Measurements from ENCODE around the gene SLC6A9.

SLC6A9 gene

DNA sequence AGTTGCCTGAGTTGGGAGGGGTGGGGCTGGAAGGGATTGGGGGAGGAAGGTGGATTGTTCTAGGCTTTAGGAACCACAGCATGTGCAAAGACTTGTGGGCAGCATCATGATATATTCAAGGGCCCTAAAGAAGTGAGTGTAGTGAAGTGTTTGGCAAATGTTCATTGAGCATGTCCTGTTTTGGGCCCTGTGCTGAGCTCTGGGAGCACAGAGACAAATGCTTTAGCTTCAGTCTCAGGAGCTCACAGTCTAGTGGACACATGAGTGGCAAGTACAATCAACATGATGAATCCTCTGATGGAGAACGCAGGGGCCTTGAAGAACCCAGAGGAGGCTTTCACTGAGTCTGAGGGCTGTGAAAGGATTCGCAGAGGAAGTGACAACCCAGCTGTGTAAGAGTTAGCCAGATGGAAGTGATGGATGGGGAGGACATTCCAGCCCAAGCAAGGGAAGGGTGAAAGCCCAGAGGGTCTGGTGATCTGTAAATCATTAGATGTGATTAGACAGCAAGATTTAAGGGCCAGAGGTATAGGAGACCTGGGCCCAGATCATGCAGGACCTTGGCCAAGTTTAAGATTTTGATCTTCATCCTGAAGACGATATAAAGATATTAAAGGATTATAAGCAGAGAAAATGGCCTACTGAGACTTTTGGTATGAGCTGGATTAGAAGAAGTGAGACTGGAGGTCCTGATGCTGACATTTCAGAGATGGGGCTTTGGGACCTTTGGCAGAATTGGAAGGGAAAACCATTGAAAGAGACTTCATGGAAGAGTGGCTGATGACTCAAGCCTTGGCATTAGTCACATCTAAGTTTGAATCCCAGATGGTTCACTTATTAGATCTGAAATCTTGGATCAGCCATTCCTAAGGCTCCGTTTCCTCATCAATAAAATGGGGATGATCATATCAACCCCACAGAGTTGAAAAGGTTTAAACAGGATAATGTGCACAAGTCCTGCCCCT lies 80.0 kb downstream of the SLC6A9 start:
- Histone ChIP-seq H4K20me1 (ENCODE audit: low read depth, low read length) (no peaks in the 10 kb centered on the region; the same call in 1 of the 2 replicates), H2AFZ (ENCODE audit: low read depth, low read length, severe bottlenecking) (no peak overlapping the region), H3K9ac (ENCODE audit: low read length) (no peak overlapping the region), H3K79me2 (ENCODE audit: insufficient read depth, low read length) (peaks cover 15% of the 10 kb centered on the region; the same call in 1 of the 2 replicates), H3K9me3 (ENCODE audit: insufficient read depth, low read length) (no peaks in the 10 kb centered on the region), H3K27ac (ENCODE audit: low read depth, low read length) (no peak overlapping the region), H3K9me2 (replicated peaks; ENCODE audit: insufficient read depth, low read length) (no peaks in the 10 kb centered on the region), H3K4me2 (ENCODE audit: low read depth, low read length, poor library complexity, severe bottlenecking) (no peak overlapping the region), H3K36me3 (ENCODE audit: low read length) (no peaks in the 10 kb centered on the region), H3F3A (ENCODE audit: insufficient read depth) (no peaks in the 10 kb centered on the region), H3K4me3 (ENCODE audit: insufficient read depth, low read length, poor library complexity, severe bottlenecking) (no peak overlapping the region), H3K27me3 (ENCODE audit: low read length) (no peaks in the 10 kb centered on the region)
- TF ChIP-seq, protein P1, sequence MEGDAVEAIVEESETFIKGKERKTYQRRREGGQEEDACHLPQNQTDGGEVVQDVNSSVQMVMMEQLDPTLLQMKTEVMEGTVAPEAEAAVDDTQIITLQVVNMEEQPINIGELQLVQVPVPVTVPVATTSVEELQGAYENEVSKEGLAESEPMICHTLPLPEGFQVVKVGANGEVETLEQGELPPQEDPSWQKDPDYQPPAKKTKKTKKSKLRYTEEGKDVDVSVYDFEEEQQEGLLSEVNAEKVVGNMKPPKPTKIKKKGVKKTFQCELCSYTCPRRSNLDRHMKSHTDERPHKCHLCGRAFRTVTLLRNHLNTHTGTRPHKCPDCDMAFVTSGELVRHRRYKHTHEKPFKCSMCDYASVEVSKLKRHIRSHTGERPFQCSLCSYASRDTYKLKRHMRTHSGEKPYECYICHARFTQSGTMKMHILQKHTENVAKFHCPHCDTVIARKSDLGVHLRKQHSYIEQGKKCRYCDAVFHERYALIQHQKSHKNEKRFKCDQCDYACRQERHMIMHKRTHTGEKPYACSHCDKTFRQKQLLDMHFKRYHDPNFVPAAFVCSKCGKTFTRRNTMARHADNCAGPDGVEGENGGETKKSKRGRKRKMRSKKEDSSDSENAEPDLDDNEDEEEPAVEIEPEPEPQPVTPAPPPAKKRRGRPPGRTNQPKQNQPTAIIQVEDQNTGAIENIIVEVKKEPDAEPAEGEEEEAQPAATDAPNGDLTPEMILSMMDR (IDR thresholded peaks at IDR 0.05; ENCODE audit: insufficient read depth, low read length, poor library complexity, severe bottlenecking), result no peak
- TF ChIP-seq EZH2phosphoT487 (conservative IDR thresholded peaks at IDR 0.05; ENCODE audit: low read length), result no peak

DNA sequence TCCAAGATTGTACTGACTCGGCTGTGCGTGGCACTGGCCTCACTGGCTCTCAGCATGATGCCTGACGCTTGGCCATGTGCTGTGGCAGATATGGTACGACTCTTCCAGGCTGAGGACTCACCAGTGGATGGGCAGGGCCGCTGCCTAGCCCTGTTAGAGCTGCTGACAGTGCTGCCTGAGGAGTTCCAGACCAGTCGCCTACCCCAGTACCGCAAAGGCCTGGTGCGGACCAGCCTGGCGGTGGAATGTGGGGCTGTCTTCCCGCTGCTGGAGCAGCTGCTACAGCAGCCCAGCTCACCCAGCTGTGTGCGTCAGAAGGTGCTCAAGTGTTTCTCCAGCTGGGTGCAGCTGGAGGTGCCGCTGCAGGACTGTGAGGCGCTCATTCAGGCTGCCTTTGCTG lies 81.6 kb downstream of the SLC6A9 start:
- no peak overlapping the region for H3K27ac ChIP-seq (ENCODE audit: low read depth, low read length)
- H4K20me1 ChIP-seq (ENCODE audit: low read depth, low read length), result no peaks in the 10 kb centered on the region; the same call in 1 of the 2 replicates
- no peaks in the 10 kb centered on the region for H3K27me3 ChIP-seq (ENCODE audit: low read length)
- H3K36me3 ChIP-seq (ENCODE audit: low read length), result no peaks in the 10 kb centered on the region
- no peak overlapping the region for H3K4me3 ChIP-seq (ENCODE audit: insufficient read depth, low read length, poor library complexity, severe bottlenecking)
- H3K9ac ChIP-seq (ENCODE audit: low read length), result no peak overlapping the region
- TF ChIP-seq EZH2phosphoT487 (conservative IDR thresholded peaks at IDR 0.05; ENCODE audit: low read length), result no peak
- TF ChIP-seq, protein P1 (IDR thresholded peaks at IDR 0.05; ENCODE audit: insufficient read depth, low read length, poor library complexity, severe bottlenecking), result no peak
- no peaks in the 10 kb centered on the region for H3K9me3 ChIP-seq (ENCODE audit: insufficient read depth, low read length)
- H3K4me2 ChIP-seq (ENCODE audit: low read depth, low read length, poor library complexity, severe bottlenecking), result no peak overlapping the region
- H3K9me2 ChIP-seq (replicated peaks; ENCODE audit: insufficient read depth, low read length), result no peaks in the 10 kb centered on the region
- no peak overlapping the region for H2AFZ ChIP-seq (ENCODE audit: low read depth, low read length, severe bottlenecking)
- peaks cover 27% of the 10 kb centered on the region; the same call in 1 of the 2 replicates for H3K79me2 ChIP-seq (ENCODE audit: insufficient read depth, low read length)
- H3F3A ChIP-seq (ENCODE audit: insufficient read depth), result no peaks in the 10 kb centered on the region

DNA sequence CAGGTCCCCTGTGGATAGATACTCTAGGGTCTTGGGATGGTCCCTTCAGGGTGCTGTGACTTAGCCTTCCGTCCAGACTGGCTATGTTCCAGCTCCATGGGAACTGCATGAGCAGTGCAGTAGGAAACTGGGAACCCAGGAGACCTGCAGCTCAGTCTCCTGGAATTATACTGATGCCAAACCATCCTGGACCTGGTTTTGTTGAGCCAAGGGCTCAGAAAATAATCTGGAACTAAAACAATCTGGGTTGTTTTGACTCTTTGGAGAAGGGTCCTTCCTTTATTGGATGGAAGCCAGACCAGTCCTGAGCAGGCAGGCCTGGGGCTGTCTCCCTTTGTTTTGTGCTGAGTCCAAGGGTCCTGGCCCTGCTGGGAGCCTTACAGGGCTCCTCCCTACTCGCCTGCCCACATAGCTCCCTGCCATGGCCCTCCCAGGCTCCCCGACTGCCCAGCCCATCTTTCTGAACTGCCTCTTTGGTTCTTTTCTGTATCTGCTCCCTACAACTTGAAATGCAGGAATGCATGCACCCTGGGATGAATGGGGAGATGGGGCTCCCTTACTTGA lies 83.3 kb downstream of the SLC6A9 start:
- H3K9me3 ChIP-seq (ENCODE audit: insufficient read depth, low read length), result no peaks in the 10 kb centered on the region
- peak overlapping the region; percentile 67 for H3K4me2 ChIP-seq (ENCODE audit: low read depth, low read length, poor library complexity, severe bottlenecking)
- H3K27me3 ChIP-seq (ENCODE audit: low read length), result no peaks in the 10 kb centered on the region
- H3K27ac ChIP-seq (ENCODE audit: low read depth, low read length), result no peak overlapping the region
- H3K79me2 ChIP-seq (ENCODE audit: insufficient read depth, low read length), result peaks cover 30% of the 10 kb centered on the region; the same call in 1 of the 2 replicates
- no peaks in the 10 kb centered on the region for H3K36me3 ChIP-seq (ENCODE audit: low read length)
- H3K9me2 ChIP-seq (replicated peaks; ENCODE audit: insufficient read depth, low read length), result no peaks in the 10 kb centered on the region
- no peaks in the 10 kb centered on the region; the same call in 1 of the 2 replicates for H4K20me1 ChIP-seq (ENCODE audit: low read depth, low read length)
- peak overlapping the region; percentile 88 for H3K9ac ChIP-seq (ENCODE audit: low read length)
- H3F3A ChIP-seq (ENCODE audit: insufficient read depth), result no peaks in the 10 kb centered on the region
- TF ChIP-seq EZH2phosphoT487 (conservative IDR thresholded peaks at IDR 0.05; ENCODE audit: low read length), result no peak
- H2AFZ ChIP-seq (ENCODE audit: low read depth, low read length, severe bottlenecking), result no peak overlapping the region
- H3K4me3 ChIP-seq (ENCODE audit: insufficient read depth, low read length, poor library complexity, severe bottlenecking), result peak overlapping the region; percentile 93

Data from SU-DHL-6 (cell line).